ENCODE measurements around the gene ASCL1.

Gene ASCL1

GRCh38 chr12:102977945-102978706 lies 20.7 kb downstream of the ASCL1 start:
- DNase-seq (ENCODE audit: low read depth in 3 of 3), result no peak

DNA sequence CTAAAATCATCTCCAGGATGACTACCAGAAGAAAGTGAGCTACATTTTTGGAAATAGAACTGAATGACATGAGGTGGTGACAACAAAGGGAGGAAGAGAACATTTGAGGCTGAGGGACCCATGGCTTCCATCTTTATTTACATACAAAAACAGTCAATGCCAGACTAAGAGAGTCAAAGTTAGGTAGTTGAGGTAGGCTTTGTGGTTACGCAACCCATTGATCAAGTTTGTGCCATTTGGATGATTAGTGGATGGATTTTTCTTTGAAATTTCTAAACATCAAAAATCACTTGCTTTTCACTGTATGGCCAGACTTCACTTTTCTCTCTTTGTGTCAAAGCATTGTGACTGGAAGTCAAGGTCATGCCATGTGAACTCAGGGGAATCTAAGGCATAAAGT lies 22.9 kb downstream of the ASCL1 start:
- no peak for DNase-seq (ENCODE audit: low read depth in 3 of 3)

GRCh38 chr12:102990419-102990818 lies 32.9 kb downstream of the ASCL1 start:
- no peak for DNase-seq (ENCODE audit: low read depth in 3 of 3)

DNA sequence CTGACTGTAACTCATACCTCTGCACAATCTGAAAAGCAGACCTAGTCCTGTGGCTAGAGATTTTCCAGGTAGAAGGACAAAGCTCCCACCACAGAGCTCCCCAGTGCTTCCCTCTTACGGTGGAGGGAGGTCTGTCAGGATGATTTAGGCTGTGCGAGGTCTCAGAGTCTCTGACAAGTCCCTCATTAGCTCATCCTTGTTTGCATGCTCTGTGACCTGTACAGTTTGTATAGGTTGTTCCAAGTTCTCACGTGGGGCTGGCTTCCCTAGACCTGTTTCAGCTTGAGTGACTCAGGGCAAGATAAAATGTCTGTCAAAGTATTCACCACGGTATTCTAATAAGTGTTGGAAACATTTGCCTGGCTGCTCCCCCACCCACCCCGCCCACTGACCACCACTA lies 34.8 kb downstream of the ASCL1 start:
- DNase-seq (ENCODE audit: low read depth in 3 of 3), result no peak

DNA sequence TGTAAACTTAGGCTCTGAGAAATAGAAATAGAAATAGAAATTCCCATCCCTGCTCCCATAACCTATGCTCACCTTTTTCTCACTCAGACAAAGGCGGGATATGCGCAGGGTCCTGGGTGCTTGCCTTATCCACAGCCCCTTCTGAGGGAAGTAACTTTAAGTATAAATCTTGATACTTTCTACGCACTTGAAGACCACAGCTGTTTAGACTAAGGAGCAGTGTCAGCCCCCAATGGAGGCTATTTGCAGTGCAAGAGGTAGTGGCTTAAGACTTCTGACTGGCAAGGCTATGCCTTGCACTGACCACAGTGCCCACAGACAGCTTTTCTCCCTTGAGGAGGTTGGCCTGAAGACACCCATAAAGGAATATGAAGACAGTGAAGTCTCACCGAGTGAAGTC lies 35.2 kb downstream of the ASCL1 start:
- no peak for DNase-seq (ENCODE audit: low read depth in 3 of 3)

DNA sequence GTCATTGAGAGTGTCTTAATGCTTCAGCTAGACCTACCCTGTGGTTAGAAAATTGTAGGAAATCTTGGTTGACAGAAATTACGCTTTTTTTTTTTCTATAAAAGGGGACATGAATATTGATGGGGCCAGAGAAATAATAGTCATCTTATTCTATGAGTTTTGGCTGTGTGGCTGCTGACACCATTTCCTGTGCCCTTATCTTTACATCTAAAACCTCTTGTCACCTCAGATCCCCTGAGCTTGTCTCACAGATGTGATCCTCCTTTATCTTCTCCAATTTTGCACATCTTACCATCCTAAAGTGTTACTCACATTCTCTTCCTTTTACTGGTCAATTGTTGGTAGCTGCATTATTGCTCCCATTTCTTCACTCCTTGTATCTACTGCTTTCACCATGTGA lies 36.1 kb downstream of the ASCL1 start:
- no peak for DNase-seq (ENCODE audit: low read depth in 3 of 3)

GRCh38 chr12:102995372-102995771 lies 37.9 kb downstream of the ASCL1 start:
- no peak for DNase-seq (ENCODE audit: low read depth in 3 of 3)

All from stimulated activated CD4-positive, alpha-beta T cell treated with anti-CD3 and anti-CD28 coated beads, TNF-alpha, amount 100 ng/mL, for 24 hours (primary cell).